A375 (cell line): ENCODE data around the gene DLST. TPM values are rescaled to one million over a fixed set of nuclear protein-coding genes. Genes with fewer than 3 reads are reported as not detected.

Source experiments
- total RNA-seq: library from RNA; depleted of rRNA; stranded (reverse); fragments of >200 nt; shearing (Covaris generic); gene quantifications from 2 replicates; pipeline ENCODE4 v1.2.3, GENCODE V29; 2014; rRNA removed

The DLST gene
- 47.6 and 49.2 TPM in 2 replicates for total RNA-seq

DNA sequence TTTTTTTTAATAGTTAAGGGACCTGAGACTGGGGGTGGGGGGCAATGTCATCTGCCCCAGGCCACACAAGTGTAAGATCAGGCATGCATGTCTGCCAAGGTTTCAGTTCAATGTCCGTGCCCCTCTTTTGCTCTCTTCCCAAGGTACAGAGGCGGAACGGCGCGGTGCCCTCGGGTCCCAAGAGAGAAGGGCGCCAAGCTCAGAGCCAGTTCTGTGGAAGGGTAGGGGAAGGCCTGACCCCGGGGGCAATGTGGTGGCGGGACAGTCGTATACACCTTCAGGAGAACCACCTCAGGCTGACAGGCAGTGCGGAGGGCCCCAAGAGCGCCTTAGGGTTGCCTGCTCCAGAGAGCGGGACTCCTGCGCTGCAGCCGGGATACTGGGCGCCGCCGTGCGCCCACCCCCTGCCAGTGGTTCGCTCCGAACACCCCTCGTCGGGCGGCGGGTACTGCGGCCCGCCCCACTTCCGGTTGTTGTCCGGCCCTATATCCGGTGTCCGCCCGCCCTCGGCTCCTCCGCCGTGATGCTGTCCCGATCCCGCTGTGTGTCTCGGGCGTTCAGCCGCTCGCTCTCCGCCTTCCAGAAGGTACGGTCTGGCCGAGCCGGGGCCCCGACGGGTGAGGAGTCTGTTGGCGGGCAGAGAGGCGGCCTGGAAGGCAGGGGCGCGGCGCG, at the start of gene DLST:
Gene DLST (plus strand): TSS at position 486 of the 672 bp plus-strand sequence. CDS start 38 bp downstream, at position 524.

GRCh38 chr14:74875941-74876913, 5.5 kb upstream of the DLST start, which contains the start of gene PROX2:
Gene PROX2 (minus strand): TSS chr14:74876145. CDS start chr14:74863834, 12,311 bp downstream.

GRCh38 chr14:74922752-74923401, 41.2 kb downstream of the DLST start, which contains the start of gene RPS6KL1:
Gene RPS6KL1 (minus strand): TSS chr14:74923260. CDS start chr14:74921541, 1,719 bp downstream.

Other genes starting within 250 kb of the DLST start
- gene AREL1, start 168.8 kb upstream of the DLST start, total RNA-seq: 15.5 and 17.1 TPM in 2 replicates
- gene FCF1, start 168.8 kb upstream of the DLST start, total RNA-seq: 19.5 and 20.5 TPM in 2 replicates
- gene YLPM1, start 118.6 kb upstream of the DLST start, total RNA-seq: 12.9 and 15.6 TPM in 2 replicates
- gene PROX2, start 5.8 kb upstream of the DLST start, total RNA-seq: not detected in 2 replicates
- gene RPS6KL1, start 41.3 kb downstream of the DLST start, total RNA-seq: 6.9 TPM in 2 replicates
- 3.7 and 5.1 TPM in 2 replicates for gene PGF, start 73.7 kb downstream of the DLST start, total RNA-seq
- gene EIF2B2, start 121.0 kb downstream of the DLST start, total RNA-seq: 96.0 and 113 TPM in 2 replicates
- gene MLH3, start 169.6 kb downstream of the DLST start, total RNA-seq: 0.45 and 1.4 TPM in 2 replicates
- 31.3 and 34.2 TPM in 2 replicates for gene ACYP1, start 182.1 kb downstream of the DLST start, total RNA-seq
- gene ZC2HC1C, start 187.7 kb downstream of the DLST start, total RNA-seq: 0.21 TPM in 1 of 2 replicates, not detected in the other
- gene NEK9, start 245.1 kb downstream of the DLST start, total RNA-seq: 19.7 and 19.8 TPM in 2 replicates